ENCODE results near the gene SRPX2.

- TF ChIP-seq POLR2A (conservative IDR thresholded peaks at IDR 0.05) = no peak
- no peak for TF ChIP-seq CTCF (IDR thresholded peaks at IDR 0.05 in 2 of 3, conservative IDR thresholded peaks at IDR 0.05 in 1 of 3; ENCODE audit: insufficient read depth in 2 of 3, low read depth in 1 of 3, low read length in 3 of 3)
- TF ChIP-seq ZNF347 (CRISPR knock-in tag; IDR thresholded peaks at IDR 0.05; ENCODE audit: low read depth) = no peak
- TF ChIP-seq POLR2AphosphoS5 (IDR thresholded peaks at IDR 0.05; ENCODE audit: control insufficient read depth, insufficient read depth, low read depth, low read length) = no peak
- TF ChIP-seq ZBTB8A (IDR thresholded peaks at IDR 0.05; ENCODE audit: partially characterized antibody) = no peak
- no peak for TF ChIP-seq CHD4 (IDR thresholded peaks at IDR 0.05; ENCODE audit: insufficient read depth, insufficient replicate concordance, low read depth, low read length, poor library complexity, severe bottlenecking)
- TF ChIP-seq SMAD1 (IDR thresholded peaks at IDR 0.05; ENCODE audit: low read depth, low read length, partially characterized antibody) = no peak
- no peak for TF ChIP-seq STAT6 (CRISPR knock-in tag; IDR thresholded peaks at IDR 0.05)
- TF ChIP-seq ZBTB40 (IDR thresholded peaks at IDR 0.05) = no peak
- TF ChIP-seq ZBTB40 (CRISPR knock-in tag; IDR thresholded peaks at IDR 0.05) = no peak
- no peak for TF ChIP-seq YY1 (IDR thresholded peaks at IDR 0.05; ENCODE audit: borderline replicate concordance in 1 of 3, control insufficient read depth in 1 of 3, extremely low read depth in 1 of 3, insufficient read depth in 3 of 3, insufficient read length in 1 of 3, insufficient replicate concordance in 2 of 3, low read depth in 1 of 3, low read length in 2 of 3)
- no peak for TF ChIP-seq ZBTB26 (CRISPR knock-in tag; IDR thresholded peaks at IDR 0.05)
- TF ChIP-seq HNRNPLL (IDR thresholded peaks at IDR 0.05; ENCODE audit: low read depth, low read length, poor library complexity, severe bottlenecking) = no peak
Observed at GRCh38 chrX:100606753-100607152, 37.2 kb upstream of the SRPX2 start.
